WI38 (cell line): ENCODE measurements around the gene TFDP3.

Experiments
- H3K4me3 ChIP-seq: 2 replicates; pipeline ENCODE4 v1.5.1; 2011; ENCODE audit warnings: low read depth, mild to moderate bottlenecking, control low read depth, low read length
- CTCF ChIP-seq: IDR thresholded peaks from 2 replicates; pipeline ENCODE4 v1.5.1; 2012; ENCODE audit warnings: low read depth, mild to moderate bottlenecking, control low read depth, low read length

The TFDP3 gene

DNA sequence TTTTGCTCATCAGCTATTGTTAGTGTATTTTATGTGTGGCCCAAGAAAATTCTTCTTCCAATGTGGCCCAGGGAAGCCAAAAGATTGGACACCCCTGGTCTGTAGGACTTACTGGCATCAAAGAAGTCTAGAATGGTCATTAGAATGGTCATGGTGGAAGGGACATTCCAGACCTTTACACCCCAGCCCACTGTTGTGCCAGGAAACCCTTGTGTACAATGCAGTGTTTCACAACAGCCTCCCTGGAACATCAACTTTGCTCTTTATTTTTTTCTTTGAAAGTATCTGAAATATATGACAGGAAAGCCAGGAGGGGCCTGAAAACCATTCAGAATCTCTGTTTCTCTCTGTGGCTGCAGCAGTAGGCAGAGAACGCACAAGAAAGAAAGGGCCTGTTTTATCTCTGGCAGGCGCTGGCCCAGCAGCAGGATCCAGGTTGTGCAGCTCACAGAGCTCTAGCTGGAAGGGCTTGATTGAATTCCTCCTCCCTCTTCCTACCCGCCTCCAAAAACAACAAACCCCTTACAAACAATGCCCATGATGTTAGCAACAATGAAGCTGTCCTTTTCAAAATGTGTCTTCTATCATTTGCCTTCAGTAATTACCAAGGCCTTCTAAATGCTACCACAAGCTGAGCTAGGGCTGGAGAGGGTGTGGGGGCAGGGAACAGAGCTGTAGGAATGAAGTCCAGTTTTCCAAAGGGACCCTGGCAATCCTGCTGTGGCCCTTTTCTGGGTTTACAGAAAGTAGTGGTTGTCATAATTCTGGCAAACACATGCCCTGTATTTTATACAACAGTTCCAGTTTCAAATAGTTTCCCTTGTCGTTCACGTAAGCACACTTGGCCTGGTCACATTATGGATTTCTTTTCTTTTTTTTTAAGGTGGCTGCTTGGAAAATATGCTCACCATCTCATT, 32.3 kb upstream of the TFDP3 start:
- no peak for TF ChIP-seq CTCF
- no peak overlapping the region for H3K4me3 ChIP-seq

GRCh38 chrX:133249266-133250058, 31.3 kb upstream of the TFDP3 start:
- H3K4me3 ChIP-seq: no peak overlapping the region
- no peak for TF ChIP-seq CTCF

DNA sequence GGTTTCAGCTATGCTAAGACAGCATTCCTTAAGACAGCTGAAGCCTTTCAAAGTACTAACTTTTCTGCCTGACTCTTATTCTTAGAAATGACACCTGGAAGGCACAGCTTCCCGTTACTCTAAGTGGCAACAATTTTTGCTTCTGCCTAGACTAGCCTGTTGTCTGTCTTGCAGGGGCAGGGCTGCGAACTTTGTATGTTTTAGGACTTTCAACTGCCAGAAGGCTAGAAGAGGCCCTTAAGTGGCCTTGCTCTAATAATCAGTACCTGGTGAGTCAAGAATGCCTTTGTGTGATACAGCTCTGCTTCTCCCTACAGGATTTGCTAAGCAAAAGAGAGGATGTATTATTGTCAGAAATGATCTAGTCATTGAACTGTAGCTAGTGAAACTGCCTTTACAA, 30.0 kb upstream of the TFDP3 start:
- H3K4me3 ChIP-seq: no peak overlapping the region
- no peak for TF ChIP-seq CTCF

GRCh38 chrX:133246921-133247320, 28.8 kb upstream of the TFDP3 start:
- no peak for TF ChIP-seq CTCF
- H3K4me3 ChIP-seq: no peak overlapping the region

- TF ChIP-seq CTCF: no peak
- H3K4me3 ChIP-seq: no peak overlapping the region
Observed at GRCh38 chrX:133235830-133236229, 17.7 kb upstream of the TFDP3 start.

DNA sequence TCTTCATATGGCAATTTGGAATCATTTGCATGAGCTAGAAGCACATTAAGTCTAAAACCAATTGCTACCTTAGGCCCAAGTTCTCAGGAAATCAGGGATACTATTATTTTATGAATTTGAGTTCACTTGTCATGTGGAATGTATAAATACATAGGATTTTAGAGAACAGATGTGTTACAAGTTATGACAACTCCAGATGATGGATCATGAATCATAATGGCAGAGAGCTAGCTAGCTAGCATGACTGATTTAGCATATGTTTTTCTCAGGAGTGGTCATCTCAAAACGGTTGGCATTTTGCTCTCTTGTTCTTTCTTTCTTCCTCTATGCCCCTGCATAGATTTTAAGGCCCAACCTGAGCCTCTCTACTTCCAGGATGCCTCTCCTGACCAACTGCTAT, 14.2 kb upstream of the TFDP3 start:
- H3K4me3 ChIP-seq: no peak overlapping the region
- no peak for TF ChIP-seq CTCF

GRCh38 chrX:133229361-133229760, 11.2 kb upstream of the TFDP3 start:
- no peak for TF ChIP-seq CTCF
- H3K4me3 ChIP-seq: no peak overlapping the region
